HEK293 (cell line): ENCODE measurements around the gene ZEB2.

Source experiments
- BCL11A ChIP-seq: fragments of 450-650 bp; formaldehyde crosslinking; IDR thresholded peaks from 2 replicates; pipeline ENCODE4 v1.5.1; 2016; ENCODE audit warnings: low read depth, missing biosample characterization, missing genetic modification characterization
- GLIS2 ChIP-seq: fragments of 450-650 bp; formaldehyde crosslinking; IDR thresholded peaks from 2 replicates; pipeline ENCODE4 v1.5.1; 2016; ENCODE audit warnings: missing biosample characterization, missing genetic modification characterization
- MYNN ChIP-seq: fragments of 450-650 bp; formaldehyde crosslinking; IDR thresholded peaks from 2 replicates; pipeline ENCODE4 v1.5.1; 2016; ENCODE audit warnings: missing biosample characterization, missing genetic modification characterization, borderline replicate concordance
- SETDB1 ChIP-seq: IDR thresholded peaks from one replicate; pipeline ENCODE4 v1.6.1; 2017; ENCODE audit warnings: mild to moderate bottlenecking, low read length, moderate library complexity, mixed read lengths; ENCODE audit not compliant: insufficient read length
- ZNF660 ChIP-seq: fragments of 450-650 bp; IDR thresholded peaks from 2 replicates; pipeline ENCODE4 v1.5.1; 2018; ENCODE audit warnings: missing biosample characterization, mild to moderate bottlenecking, missing genetic modification characterization
- ZNF777 ChIP-seq: fragments of 450-650 bp; formaldehyde crosslinking; IDR thresholded peaks from 2 replicates; pipeline ENCODE4 v1.5.1; 2017; ENCODE audit warnings: missing biosample characterization, missing genetic modification characterization, borderline replicate concordance
- TF ChIP-seq, protein P1 (sequence below): fragments of 450-650 bp; formaldehyde crosslinking; IDR thresholded peaks from 2 replicates; pipeline ENCODE4 v1.5.1; 2016; ENCODE audit warnings: missing biosample characterization, missing genetic modification characterization
- TF ChIP-seq, protein P2 (sequence below): fragments of 450-650 bp; formaldehyde crosslinking; IDR thresholded peaks from 2 replicates; pipeline ENCODE4 v1.5.1; 2016; ENCODE audit warnings: missing biosample characterization, missing genetic modification characterization
- TF ChIP-seq, protein P3 (sequence below): fragments of 450-650 bp; formaldehyde crosslinking; IDR thresholded peaks from 2 replicates; pipeline ENCODE4 v1.5.1; 2016; ENCODE audit warnings: missing biosample characterization, missing genetic modification characterization, borderline replicate concordance
- TF ChIP-seq, protein P4 (sequence below): fragments of 450-650 bp; formaldehyde crosslinking; IDR thresholded peaks from 2 replicates; pipeline ENCODE4 v1.5.1; 2016; ENCODE audit warnings: missing biosample characterization, missing genetic modification characterization
- TF ChIP-seq, protein P5 (sequence below): fragments of 450-650 bp; formaldehyde crosslinking; IDR thresholded peaks from 2 replicates; pipeline ENCODE4 v1.5.1; 2016; ENCODE audit warnings: missing biosample characterization, missing genetic modification characterization
- TF ChIP-seq, protein P6 (sequence below): sonication (generic); formaldehyde crosslinking; IDR thresholded peaks from 2 replicates; pipeline ENCODE4 v1.8.1; 2022; ENCODE audit warnings: mild to moderate bottlenecking, moderate library complexity, missing genetic modification reagents
- TF ChIP-seq, protein P7 (sequence below): fragments of 450-650 bp; formaldehyde crosslinking; IDR thresholded peaks from 2 replicates; pipeline ENCODE4 v1.5.1; 2016; ENCODE audit warnings: missing biosample characterization, missing genetic modification characterization

DNA sequence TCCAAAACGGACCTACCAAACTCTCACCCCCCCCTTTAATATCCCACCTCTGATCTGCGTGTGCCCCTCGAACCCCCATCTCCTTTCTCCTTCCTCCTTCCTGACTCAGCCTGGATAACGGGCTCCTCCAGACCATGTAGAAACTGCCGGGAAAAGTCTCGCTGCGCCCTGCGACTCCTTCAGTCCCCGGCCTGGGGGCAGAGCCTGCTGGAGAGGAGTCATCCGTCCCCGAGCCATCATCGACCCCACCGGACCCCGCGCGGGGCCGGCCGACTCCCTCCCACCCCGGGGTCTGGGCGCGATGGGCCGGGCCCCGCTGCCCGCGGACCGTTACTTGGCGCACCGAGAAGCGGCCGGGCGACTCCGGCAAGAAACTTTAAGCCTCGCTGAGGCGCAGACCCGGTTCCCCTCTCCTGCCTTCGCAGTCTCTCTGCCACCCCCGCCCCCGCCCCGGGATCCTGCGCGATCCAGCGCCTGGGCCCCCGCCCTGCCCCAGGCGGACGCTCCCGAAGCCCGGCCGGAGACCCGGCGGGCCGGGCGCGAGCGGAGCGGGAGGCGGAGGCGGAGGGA is 3.4 kb downstream of the ZEB2 start:
- TF ChIP-seq, protein P1, sequence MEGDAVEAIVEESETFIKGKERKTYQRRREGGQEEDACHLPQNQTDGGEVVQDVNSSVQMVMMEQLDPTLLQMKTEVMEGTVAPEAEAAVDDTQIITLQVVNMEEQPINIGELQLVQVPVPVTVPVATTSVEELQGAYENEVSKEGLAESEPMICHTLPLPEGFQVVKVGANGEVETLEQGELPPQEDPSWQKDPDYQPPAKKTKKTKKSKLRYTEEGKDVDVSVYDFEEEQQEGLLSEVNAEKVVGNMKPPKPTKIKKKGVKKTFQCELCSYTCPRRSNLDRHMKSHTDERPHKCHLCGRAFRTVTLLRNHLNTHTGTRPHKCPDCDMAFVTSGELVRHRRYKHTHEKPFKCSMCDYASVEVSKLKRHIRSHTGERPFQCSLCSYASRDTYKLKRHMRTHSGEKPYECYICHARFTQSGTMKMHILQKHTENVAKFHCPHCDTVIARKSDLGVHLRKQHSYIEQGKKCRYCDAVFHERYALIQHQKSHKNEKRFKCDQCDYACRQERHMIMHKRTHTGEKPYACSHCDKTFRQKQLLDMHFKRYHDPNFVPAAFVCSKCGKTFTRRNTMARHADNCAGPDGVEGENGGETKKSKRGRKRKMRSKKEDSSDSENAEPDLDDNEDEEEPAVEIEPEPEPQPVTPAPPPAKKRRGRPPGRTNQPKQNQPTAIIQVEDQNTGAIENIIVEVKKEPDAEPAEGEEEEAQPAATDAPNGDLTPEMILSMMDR (tag by site-specific recombination) = no peak
- TF ChIP-seq BCL11A (tag by site-specific recombination) (no peak), ZNF777 (tag by site-specific recombination) (no peak), GLIS2 (tag by site-specific recombination) (peak; percentile 64), SETDB1 (no peak), ZNF660 (tag by site-specific recombination) (no peak), MYNN (tag by site-specific recombination) (no peak)
- TF ChIP-seq, protein P2, sequence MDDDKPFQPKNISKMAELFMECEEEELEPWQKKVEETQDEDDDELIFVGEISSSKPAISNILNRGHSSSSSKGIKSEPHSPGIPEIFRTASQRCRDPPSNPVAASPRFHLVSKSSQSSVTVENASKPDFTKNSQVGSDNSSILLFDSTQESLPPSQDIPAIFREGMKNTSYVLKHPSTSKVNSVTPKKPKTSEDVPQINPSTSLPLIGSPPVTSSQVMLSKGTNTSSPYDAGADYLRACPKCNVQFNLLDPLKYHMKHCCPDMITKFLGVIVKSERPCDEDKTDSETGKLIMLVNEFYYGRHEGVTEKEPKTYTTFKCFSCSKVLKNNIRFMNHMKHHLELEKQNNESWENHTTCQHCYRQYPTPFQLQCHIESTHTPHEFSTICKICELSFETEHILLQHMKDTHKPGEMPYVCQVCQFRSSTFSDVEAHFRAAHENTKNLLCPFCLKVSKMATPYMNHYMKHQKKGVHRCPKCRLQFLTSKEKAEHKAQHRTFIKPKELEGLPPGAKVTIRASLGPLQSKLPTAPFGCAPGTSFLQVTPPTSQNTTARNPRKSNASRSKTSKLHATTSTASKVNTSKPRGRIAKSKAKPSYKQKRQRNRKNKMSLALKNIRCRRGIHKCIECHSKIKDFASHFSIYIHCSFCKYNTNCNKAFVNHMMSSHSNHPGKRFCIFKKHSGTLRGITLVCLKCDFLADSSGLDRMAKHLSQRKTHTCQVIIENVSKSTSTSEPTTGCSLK (tag by site-specific recombination) = no peak
- TF ChIP-seq, protein P3, sequence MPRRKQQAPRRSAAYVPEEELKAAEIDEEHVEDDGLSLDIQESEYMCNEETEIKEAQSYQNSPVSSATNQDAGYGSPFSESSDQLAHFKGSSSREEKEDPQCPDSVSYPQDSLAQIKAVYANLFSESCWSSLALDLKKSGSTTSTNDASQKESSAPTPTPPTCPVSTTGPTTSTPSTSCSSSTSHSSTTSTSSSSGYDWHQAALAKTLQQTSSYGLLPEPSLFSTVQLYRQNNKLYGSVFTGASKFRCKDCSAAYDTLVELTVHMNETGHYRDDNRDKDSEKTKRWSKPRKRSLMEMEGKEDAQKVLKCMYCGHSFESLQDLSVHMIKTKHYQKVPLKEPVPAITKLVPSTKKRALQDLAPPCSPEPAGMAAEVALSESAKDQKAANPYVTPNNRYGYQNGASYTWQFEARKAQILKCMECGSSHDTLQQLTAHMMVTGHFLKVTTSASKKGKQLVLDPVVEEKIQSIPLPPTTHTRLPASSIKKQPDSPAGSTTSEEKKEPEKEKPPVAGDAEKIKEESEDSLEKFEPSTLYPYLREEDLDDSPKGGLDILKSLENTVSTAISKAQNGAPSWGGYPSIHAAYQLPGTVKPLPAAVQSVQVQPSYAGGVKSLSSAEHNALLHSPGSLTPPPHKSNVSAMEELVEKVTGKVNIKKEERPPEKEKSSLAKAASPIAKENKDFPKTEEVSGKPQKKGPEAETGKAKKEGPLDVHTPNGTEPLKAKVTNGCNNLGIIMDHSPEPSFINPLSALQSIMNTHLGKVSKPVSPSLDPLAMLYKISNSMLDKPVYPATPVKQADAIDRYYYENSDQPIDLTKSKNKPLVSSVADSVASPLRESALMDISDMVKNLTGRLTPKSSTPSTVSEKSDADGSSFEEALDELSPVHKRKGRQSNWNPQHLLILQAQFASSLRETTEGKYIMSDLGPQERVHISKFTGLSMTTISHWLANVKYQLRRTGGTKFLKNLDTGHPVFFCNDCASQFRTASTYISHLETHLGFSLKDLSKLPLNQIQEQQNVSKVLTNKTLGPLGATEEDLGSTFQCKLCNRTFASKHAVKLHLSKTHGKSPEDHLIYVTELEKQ (tag by site-specific recombination) = no peak
- TF ChIP-seq, protein P4, sequence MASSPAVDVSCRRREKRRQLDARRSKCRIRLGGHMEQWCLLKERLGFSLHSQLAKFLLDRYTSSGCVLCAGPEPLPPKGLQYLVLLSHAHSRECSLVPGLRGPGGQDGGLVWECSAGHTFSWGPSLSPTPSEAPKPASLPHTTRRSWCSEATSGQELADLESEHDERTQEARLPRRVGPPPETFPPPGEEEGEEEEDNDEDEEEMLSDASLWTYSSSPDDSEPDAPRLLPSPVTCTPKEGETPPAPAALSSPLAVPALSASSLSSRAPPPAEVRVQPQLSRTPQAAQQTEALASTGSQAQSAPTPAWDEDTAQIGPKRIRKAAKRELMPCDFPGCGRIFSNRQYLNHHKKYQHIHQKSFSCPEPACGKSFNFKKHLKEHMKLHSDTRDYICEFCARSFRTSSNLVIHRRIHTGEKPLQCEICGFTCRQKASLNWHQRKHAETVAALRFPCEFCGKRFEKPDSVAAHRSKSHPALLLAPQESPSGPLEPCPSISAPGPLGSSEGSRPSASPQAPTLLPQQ (tag by site-specific recombination) = no peak
- TF ChIP-seq, protein P5, sequence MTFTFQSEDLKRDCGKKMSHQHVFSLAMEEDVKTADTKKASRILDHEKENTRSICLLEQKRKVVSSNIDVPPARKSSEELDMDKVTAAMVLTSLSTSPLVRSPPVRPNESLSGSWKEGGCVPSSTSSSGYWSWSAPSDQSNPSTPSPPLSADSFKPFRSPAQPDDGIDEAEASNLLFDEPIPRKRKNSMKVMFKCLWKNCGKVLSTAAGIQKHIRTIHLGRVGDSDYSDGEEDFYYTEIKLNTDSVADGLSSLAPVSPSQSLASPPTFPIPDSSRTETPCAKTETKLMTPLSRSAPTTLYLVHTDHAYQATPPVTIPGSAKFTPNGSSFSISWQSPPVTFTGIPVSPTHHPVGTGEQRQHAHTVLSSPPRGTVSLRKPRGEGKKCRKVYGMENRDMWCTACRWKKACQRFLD = no peak
- TF ChIP-seq, protein P6, sequence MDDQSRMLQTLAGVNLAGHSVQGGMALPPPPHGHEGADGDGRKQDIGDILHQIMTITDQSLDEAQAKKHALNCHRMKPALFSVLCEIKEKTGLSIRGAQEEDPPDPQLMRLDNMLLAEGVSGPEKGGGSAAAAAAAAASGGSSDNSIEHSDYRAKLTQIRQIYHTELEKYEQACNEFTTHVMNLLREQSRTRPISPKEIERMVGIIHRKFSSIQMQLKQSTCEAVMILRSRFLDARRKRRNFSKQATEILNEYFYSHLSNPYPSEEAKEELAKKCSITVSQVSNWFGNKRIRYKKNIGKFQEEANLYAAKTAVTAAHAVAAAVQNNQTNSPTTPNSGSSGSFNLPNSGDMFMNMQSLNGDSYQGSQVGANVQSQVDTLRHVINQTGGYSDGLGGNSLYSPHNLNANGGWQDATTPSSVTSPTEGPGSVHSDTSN (CRISPR knock-in tag) = no peak
- TF ChIP-seq, protein P7, sequence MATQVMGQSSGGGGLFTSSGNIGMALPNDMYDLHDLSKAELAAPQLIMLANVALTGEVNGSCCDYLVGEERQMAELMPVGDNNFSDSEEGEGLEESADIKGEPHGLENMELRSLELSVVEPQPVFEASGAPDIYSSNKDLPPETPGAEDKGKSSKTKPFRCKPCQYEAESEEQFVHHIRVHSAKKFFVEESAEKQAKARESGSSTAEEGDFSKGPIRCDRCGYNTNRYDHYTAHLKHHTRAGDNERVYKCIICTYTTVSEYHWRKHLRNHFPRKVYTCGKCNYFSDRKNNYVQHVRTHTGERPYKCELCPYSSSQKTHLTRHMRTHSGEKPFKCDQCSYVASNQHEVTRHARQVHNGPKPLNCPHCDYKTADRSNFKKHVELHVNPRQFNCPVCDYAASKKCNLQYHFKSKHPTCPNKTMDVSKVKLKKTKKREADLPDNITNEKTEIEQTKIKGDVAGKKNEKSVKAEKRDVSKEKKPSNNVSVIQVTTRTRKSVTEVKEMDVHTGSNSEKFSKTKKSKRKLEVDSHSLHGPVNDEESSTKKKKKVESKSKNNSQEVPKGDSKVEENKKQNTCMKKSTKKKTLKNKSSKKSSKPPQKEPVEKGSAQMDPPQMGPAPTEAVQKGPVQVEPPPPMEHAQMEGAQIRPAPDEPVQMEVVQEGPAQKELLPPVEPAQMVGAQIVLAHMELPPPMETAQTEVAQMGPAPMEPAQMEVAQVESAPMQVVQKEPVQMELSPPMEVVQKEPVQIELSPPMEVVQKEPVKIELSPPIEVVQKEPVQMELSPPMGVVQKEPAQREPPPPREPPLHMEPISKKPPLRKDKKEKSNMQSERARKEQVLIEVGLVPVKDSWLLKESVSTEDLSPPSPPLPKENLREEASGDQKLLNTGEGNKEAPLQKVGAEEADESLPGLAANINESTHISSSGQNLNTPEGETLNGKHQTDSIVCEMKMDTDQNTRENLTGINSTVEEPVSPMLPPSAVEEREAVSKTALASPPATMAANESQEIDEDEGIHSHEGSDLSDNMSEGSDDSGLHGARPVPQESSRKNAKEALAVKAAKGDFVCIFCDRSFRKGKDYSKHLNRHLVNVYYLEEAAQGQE (tag by site-specific recombination) = no peak
